ENCODE measurements around the gene ARMC9. TPM values are rescaled to one million over a fixed set of nuclear protein-coding genes. Genes with fewer than 3 reads are reported as not detected.
"Not testable (repeated sequence)": the region's sequence is repeated elsewhere in the genome, so short reads cannot be mapped to it uniquely, and the experiment has no call there.

Gene ARMC9
- polyA plus RNA-seq, 1 donor = 6.3 TPM

DNA sequence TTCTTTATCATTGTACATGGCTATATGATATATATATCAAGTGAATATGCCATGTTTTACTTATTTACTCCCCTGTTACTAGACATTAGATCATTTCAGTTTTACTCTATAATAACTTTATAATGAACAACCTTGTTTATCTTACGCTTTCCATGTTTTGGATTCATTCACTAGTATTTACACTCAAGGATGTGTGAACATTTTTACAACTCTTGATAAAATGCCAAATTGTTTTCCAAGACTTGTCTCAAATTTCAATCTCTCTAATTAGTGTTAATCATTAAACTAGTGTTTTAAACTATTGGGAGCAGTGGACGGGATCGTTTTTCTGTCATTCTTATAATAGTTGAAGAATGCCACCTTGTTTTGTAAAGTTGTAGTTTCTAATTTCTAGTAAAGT is 145.6 kb downstream of the ARMC9 start:
- DNase-seq = no peak

DNA sequence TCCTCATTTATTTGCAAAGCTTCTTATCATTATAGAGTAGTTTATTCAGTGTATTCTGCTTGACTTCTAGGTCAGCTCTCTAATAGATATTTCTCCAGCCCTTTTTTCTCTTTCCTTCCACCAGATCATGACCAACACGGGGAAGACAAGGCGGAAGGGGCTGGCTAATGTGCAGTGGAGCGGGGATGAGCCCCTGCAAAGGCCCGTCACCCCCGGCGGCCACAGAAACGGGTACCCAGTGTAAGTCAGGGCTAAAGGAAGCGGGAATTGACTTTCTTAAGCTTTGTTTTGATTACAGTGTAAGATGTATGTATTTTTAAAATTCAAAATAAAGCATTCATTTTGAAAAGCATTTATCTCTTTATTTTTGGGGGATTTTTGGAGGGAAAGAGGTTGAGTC is 146.4 kb downstream of the ARMC9 start:
- DNase-seq = no peak

DNA sequence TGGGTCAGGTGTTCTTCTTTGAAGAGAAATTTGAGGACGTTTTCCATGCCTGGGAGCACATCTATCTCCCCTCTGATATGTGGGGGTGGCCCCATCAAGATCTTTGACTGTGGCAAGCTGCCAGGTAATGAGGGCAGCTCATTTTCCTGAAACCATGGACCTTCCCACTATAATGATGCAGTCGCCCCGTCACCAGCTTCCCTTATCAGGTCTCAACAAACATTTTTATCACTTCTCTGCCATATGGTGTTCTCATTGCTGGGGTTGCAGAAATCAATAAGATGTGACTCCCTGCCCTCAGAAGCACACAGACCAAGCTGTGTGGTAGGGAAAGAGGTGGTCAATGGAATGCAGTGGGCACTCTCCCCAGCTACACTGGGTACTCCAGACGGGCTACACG is 148.7 kb downstream of the ARMC9 start:
- no peak for DNase-seq

DNA sequence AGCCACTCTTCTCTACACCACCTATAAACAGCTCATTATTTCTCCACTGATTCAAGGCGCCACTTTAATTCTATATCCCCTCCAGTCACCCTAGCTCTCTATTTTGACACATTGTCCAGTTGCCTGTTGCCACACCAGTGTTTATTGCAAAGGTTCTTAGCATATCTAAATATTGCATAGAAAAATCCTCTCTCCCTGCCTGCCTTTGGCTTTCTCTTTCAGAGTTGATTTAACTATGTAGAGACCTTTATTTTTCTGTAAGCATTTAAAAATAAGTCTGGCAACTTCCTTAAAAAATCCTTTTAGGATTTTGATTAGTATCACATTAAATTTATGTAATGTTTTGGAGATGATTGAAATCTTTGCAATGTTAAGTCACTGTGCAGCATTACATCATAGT is 149.2 kb downstream of the ARMC9 start:
- no peak for DNase-seq

DNA sequence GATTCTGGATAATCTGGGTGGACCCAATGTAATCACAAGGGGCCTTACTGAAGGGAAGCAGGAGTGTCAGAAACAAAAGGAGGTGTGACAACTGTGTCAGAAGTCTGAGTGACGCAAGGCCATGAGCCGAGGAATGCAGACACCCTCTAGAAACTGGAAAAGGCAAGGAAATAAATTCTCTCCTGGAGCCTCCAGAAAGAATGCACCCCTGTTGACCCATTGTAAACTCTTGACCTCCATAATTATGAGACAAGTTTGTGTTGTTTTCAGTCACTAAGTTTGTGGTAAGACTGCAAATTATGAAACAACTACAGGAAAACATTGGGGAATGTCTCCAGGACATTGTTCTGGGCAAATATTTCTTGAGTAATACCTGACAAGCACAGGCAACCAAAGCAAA is 149.7 kb downstream of the ARMC9 start:
- no peak for DNase-seq

DNA sequence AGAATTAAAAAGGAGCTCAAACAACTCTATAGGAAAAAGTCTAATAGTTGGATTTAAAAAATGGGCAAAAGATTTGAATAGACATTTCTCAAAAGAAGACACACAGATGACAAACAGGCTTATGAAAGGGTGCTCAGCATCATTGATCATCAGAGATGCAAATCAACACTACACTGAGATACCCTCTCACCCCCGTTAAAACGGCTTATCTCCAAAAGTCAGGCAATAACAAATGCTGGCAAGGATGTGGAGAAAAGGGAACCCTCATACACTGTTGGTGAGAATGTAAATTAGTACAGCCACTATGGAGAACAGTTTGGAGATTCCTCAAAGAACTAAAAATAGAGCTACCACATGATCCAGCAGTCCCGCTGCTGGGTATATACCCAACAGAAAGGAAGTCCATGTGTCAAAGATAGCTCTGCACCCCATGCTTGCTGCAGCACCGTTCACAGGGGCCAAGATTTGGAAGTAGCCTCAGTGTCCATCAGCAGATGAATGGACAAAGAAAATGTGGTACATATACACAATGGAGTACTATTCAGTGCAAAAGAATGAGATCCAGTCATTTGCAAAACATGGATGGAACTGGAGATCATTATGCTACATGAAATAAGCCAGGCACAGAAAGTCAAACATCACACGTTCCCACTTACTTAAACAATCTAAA is 150.4 kb downstream of the ARMC9 start:
- DNase-seq = no peak

DNA sequence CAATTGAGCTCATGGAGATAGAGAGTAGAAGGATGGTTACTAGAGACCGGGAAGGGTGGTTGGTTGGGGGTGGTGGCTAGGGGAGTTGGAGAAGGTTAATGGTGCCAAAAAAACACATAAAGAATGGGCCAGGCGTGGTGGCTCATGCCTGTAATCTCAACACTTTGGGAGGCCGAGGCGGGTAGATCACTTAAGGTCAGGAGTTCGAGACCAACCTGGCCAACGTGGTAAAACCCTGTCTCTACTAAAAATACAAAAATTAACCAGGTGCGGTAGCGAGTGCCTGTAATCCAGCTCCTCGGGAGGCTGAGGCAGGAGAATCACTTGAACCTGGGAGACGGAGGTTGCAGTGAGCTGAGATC is 150.9 kb downstream of the ARMC9 start:
- not testable (repeated sequence) for DNase-seq

DNA sequence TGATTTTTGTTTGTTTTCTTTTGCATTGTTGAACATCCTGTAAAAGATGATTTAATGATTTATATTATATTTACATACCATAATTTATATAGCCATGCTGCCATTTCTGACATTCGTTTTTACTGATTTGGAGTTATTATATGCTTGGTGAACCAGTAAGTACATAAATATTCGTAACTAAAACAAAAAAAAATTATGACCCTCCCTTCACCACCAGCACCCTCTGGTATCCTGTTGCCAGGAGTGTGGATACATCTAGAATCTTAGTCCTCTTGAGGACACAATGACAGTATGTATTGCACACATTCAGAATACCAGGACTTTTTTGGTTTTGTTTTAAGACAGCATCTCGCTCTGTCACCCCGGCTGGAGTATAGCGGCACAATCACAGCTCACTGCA is 153.2 kb downstream of the ARMC9 start:
- no peak for DNase-seq

DNA sequence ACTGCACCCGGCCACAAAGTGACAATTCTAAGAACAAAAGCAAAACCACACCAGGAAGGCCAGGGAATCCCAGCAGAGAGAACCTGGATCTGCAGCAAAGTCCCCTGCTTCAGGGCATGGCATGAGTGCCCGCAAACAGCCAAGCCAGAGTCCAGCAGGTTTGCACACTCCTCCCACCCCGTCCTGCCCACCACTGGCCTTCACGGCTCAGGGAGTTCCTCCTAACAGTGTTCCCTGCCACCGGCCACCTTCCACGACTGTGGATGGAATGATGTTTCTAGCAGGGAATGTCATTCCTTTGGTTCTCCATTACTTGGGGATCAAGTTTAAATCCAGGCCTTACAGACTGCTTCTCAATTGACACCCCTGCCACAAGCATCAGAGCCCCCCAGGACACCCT is 155.0 kb downstream of the ARMC9 start:
- DNase-seq = no peak

DNA sequence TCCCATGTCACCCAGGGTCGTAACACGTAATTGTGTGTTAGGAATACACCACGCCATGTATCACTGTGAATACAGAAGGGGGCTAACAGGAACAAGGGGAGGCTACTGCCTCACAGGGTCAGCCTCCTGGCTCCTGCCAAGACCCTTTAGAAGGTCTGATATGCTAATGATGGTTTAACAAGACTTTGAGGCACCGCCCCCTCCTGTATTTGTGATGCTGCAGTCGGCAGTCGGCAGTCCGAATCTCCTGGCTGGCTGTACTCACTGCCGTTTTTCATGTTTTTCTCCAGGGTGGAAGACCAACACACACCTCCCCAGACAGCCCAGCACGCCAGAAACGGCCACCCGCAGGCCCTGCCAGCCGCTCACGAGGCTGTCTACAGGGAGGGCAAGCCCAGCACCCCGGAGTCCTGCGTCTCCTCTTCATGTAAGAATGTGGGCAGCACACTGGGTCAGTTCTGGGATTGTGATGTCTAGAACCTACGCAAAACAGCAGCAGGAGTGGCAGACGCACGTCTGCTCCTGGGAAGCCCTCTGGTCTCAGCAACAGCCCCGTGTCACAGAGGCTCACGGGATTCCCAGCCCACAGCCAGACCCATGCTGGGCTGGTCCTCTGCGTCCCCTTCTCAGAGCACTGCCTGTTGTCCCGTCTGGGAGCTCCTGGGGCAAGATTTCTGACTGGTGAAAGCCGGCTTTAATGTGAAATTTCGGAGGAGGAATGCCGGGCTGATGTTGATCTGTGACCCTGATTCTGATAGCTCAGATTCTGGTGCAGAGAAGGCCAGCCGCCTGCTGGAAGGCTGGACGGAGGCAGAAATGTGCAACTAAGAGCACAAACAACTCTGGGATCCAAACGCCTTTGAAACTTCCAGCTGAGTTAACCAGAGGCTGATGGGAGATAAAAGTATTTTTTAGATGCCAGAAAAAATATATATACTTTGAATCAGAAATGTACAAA is 157.4 kb downstream of the ARMC9 start:
- DNase-seq = no peak

DNA sequence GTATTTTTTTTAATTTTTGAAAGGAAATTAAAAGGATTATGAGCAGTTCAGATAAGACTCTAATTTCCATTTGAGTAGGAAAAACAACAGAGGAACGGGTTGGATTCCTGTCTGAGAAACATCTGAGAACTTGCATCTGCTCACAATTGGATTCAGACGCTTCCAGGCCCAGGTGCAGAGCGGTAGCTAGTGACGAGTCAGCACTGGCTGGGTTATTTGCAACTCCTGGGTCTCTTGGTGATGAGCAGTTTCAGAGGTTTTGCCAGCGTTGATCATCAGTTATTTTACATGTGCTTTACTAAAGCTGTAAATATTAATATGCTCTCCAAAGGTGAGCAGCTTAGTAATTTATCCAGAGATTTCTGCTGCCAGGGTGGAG is 158.0 kb downstream of the ARMC9 start:
- DNase-seq = no peak

DNA sequence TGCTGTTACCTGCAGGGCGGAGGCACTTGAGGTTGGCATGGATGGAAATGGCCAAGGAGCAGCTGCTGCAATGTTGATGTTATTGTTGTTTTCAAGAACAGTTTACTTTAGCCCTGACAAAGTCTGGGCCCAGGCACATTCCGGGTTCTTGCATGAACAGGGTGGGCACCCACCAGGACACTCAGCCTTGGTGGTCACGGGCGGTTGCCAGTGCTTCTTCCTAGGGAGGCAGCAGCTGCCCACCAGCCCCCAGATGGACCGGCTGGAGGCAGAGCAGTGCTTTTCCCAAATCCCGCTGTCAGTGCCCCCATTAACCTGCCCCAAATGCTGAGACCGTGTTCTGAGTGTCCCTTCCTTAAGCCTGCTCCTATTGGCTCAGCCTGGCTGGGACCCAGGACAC is 158.6 kb downstream of the ARMC9 start:
- no peak for DNase-seq

DNA sequence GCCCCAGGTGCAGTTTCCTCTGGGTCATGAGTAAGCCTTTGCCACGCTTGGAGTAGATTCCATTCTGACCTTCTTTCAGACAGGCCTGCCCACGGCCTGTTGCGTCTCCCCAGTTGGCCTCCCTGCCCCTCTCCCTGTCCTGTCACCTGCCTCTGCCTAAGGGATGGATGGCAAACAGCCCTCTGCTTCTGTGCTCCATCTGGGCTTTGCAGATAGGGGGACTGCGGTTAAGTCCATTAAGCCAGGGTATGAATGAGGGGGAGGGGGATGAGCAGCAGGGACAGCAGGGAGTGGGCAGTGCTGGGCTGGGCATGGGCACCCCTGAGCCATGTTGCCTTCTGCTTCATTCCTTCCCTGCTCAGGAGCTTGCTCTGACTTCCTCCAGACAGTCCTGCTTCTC is 159.5 kb downstream of the ARMC9 start:
- DNase-seq = no peak

DNA sequence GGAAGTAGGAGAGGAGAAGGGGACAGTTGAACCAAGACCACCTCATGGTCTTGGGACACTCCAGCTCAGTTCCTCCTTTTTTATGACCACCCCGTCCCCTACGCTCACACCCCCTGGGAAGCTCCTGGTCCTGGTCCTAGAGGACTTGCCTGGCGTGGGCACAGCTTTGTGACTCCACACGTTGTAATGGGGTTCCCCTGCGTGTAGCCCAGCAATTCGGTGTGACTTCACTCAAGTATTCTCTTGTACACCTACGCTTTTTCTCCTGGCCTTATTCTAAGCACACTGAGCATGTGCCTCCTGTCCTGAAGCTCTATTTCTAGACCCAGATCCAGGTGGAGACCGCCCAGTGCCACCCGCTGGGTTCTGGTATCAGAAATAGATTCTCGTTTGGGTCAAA is 161.0 kb downstream of the ARMC9 start:
- DNase-seq = no peak

DNA sequence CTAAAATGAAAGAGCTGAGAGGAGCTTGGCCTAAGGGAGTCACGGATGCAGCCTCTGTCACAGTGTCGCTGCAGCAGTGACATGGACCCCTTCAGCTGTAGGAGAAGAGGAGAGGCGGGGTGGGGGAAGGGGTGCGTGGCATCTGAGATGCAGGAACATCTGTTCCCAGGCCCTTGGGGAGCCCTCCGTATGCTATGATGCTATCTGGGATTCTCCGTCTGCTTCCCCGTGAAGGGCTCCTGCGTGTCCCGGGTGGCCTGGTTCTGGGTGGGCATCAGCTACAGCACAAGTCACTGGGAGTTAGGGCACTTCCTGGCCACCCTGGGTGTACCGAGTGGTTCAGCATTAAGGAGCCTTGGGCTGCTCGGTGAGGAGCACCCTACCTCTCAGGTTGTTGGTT is 161.5 kb downstream of the ARMC9 start:
- no peak for DNase-seq

DNA sequence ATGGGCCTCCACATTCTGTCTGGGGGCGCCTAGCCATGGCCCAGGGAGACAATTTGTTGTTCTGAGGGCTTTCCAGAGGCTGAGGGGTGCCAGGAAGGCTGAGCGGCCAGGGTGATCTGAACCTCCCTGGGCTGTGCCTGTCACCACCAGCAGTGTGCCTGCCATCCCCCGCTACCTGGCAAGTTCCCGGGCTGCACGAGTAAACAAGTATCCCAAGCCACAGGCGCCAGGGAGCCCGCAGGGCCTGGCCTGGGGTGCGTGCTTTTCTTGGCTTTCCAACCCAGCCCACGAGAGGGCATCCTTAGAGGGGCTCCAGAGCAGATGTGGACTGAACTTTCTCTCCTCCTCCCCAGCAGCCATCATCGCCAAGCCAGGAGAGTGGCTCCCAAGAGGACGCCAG is 162.0 kb downstream of the ARMC9 start:
- no peak for DNase-seq

DNA sequence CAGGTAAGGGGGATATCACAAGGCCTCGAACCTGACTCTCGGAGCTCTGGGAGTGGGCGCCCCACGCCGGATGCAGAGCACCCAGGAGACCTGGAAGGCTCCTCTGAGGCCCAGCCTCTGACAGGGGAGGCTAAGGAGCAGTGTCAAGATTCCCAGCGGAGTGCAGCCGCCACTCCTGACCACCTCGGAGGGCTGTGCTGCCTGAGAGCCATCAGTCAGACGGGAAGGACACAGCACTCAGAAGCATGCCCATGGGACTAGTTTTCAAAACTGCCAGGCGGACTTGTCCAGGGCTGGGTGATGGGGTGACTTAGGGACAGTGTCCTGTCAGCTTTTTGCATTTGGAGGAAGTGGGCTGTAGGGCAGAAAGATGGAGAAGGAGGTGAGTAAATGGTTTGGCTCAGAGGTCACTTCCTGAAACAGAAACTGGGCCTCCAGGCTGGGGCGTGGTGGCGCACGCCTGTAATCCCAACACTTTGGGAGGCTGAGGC is 162.5 kb downstream of the ARMC9 start:
- no peak for DNase-seq

DNA sequence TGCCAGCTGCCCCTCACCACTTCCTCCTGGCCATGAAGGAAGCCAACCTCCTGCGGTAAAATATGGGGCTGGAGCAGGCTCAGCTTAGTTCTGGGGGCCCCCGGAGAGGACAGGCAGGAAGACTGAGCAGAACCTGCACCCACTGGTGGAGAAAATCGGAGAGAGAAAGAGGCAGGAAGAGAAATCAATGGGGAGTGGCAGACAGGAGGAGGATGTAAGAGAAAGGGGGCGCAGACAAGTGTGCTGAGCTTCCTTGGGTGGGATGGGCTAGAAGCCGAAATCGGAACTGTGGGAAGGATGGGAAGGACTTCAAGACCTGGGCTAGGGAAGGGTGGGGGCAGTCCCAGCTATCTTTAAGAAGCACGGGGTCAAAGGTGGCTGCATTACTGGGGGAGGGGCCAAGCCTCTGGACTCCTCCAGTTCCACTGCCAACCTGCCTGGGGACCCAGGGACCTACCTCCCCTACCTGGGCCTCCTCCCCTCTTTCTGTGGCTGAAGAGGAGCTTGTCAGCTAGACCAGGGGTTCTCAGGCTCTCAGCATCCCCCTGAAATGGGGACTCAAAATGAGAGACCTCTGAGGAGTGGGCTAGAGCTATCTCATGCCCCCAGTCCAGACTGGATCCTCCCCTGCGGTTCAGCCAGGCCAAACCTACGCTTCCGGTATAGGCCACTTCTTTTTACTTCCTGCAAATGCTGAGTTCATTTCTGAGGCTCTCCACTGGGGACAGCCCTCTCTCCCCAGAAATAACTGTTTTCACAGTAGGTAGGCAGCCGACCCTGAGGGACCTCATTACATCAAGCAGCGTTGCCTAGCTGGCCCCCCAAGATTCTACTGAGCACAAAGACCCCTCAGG is 163.5 kb downstream of the ARMC9 start:
- DNase-seq = no peak

DNA sequence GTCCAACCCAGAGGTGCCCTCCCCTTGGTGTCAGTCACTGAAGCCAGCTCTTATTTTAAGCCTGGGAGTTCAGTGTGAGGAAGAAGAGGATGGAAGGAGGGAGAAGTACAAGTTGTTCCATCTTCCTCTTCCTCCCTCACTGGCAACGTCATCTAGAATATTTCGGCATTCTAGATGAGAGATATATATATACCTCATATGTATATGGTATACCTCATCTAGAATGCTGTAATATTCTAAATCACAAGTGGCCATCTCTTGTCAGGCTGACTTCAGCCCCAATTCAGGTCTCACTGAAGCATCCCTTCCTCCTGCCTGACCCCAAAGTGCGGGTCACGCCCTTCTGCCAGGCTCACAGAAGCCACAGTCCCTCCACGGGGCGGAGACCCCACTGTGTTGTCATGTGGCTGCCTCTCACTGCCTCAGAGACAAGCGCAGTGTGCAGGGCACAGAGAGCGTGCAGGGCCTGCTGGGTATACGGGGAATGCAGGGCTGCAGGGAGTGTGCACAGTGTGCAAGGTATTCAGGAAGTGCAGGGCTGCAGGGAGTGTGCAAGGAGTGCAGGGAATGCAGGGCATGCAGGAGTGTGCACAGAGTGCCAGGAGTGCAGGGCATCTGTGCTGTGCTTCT is 164.2 kb downstream of the ARMC9 start:
- no peak for DNase-seq

DNA sequence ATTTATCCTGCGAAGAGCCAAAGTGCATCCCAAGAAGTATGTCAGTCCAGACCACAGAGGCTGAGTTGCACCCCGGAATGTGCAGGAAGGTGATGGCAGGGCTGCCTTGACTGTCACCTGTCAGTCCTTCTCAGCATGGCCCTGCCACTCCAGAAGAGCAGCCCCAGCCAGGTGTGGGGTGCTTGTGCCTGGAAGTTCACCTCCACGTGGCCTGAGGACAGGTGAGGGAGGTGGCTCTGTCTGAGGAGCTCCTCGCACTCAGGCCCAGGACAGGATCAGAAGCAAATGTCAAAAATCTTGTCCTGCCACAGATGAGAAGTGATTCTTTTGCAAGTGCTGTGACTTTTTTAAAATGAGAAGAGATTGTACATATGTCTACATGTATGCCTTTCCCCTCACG is 165.6 kb downstream of the ARMC9 start:
- DNase-seq = no peak

DNA sequence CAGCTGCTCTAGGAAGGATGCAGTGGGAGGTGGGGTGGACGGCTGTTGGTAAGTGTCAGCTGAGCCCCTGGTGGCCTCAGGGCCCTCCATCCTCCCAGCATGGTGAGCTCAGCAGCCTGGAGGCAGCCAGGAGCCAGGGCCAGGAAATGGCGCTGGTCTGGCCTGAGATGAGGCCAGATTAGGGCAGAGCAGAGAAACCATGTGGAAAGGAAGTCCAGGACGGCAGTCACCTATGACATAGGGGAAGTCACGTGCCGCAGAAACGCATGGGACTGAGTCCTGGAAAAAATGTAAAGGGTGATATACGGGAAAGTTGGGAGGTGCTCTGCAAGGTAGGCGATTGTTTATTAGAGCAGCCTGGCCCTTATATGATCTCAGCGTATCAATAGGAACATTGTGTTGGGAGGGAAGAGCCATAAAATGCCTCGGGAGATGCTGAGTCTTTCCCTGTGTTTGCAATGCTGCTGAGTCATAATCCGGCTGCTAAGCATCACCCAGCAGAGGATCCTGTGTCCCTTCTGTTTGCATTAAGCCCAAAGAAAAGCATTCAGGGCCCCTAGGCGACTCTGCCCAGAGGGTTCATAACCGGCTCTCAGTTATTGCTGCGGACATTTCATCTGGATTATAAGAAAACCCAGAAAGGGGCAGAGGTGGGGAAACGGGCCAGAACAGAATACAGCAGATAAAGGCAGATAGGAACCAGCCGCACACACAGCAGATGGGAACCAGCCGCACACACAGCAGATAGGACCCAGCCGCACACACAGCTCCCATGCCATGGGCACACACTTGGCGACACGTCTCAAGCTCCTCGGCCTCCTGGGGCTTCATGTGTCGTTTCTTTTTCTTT is 166.8 kb downstream of the ARMC9 start:
- DNase-seq = no peak

DNA sequence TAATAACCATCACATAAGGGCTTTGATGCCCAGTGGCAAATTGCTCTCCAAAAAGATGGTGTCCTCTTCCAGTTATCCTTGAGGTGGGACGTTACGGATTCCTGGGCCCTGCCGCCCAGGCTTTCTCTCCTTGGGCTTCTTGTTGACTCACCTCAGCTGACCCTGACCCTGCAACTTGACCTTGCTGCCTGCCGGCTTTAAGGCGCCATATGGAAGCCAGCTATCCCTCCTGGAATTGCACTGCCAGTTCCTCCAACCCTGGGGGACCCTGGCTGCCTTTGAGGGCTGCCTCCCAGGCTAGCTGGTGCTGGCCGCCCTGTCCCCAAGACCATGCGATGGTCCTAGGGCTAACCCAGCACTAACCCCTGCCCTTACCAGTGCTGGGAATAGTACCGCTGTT is 168.7 kb downstream of the ARMC9 start:
- no peak for DNase-seq

Data from hindlimb muscle (tissue), 1 donor.